Endodermal cell (in vitro differentiated cells): ENCODE measurements around the gene CYB5B. TPM values are rescaled to one million over a fixed set of nuclear protein-coding genes. Genes with fewer than 3 reads are reported as not detected.

Experiments used
- DNase-seq: peaks from one replicate; pipeline ENCODE4 v3.0.0-alpha.2; 2017
- H3K27ac ChIP-seq: 2 replicates; pipeline ENCODE4 v1.5.1; 2013; ENCODE audit warnings: mild to moderate bottlenecking, low read depth, low read length, moderate library complexity
- H3K27me3 ChIP-seq: 2 replicates; pipeline ENCODE4 v1.6.1; 2013; ENCODE audit warnings: mild to moderate bottlenecking, low read length, moderate library complexity; ENCODE audit not compliant: insufficient read depth, control insufficient read depth, poor library complexity, severe bottlenecking
- H3K36me3 ChIP-seq: 2 replicates; pipeline ENCODE4 v1.7.0; 2013; ENCODE audit warnings: mild to moderate bottlenecking, low read length, moderate library complexity; ENCODE audit not compliant: control insufficient read depth, insufficient read depth
- H3K4me1 ChIP-seq: one replicate; pipeline ENCODE4 v1.7.0; 2013; ENCODE audit warnings: low read length; ENCODE audit not compliant: control insufficient read depth, insufficient read depth
- H3K4me3 ChIP-seq: 2 replicates; pipeline ENCODE4 v1.5.1; 2013; ENCODE audit warnings: mild to moderate bottlenecking, low read length, moderate library complexity
- H3K9ac ChIP-seq: 2 replicates; pipeline ENCODE4 v1.6.1; 2013; ENCODE audit warnings: mild to moderate bottlenecking, low read length, moderate library complexity; ENCODE audit not compliant: poor library complexity, severe bottlenecking; ENCODE audit errors: extremely low read depth
- H3K9me3 ChIP-seq: 2 replicates; pipeline ENCODE4 v1.6.1; 2013; ENCODE audit warnings: mild to moderate bottlenecking, low read length, moderate library complexity; ENCODE audit not compliant: control insufficient read depth
- H3K27ac Mint-ChIP-seq: 2 replicates; pipeline ENCODE4 v1.8.0; 2020; ENCODE audit warnings: mixed read lengths
- H3K27me3 Mint-ChIP-seq: 2 replicates; pipeline ENCODE4 v1.8.0; 2021; ENCODE audit warnings: mild to moderate bottlenecking, mixed read lengths; ENCODE audit not compliant: insufficient read depth
- H3K36me3 Mint-ChIP-seq: 2 replicates; pipeline ENCODE4 v1.8.0; 2020; ENCODE audit warnings: low read depth, mixed read lengths
- H3K4me1 Mint-ChIP-seq: 2 replicates; pipeline ENCODE4 v1.8.0; 2020; ENCODE audit warnings: mixed read lengths
- H3K4me3 Mint-ChIP-seq: 2 replicates; pipeline ENCODE4 v1.8.0; 2020; ENCODE audit warnings: mild to moderate bottlenecking, moderate library complexity, mixed read lengths
- H3K9me3 Mint-ChIP-seq: 2 replicates; pipeline ENCODE4 v1.8.0; 2020; ENCODE audit warnings: mild to moderate bottlenecking, mixed read lengths
- CTCF ChIP-seq: fragments of 200-600 bp; sonication (generic); conservative IDR thresholded peaks from 2 replicates; pipeline ENCODE4 v1.5.0; 2021; ENCODE audit warnings: antibody characterized with exemption, mild to moderate bottlenecking
- WGBS, 2 experiments: methylation state at CpG; one replicate each; pipeline versions ENCODE4 v1.1.5 to v1.1.7; 2013; ENCODE audit warnings: missing lambda C conversion rate in 2 of 2, mixed read lengths in 1 of 2; ENCODE audit not compliant: insufficient coverage in 1 of 2, insufficient read length in 1 of 2; 5-methylcytosine and 5-hydroxymethylcytosine counted together
- total RNA-seq, 2 donors: library from RNA; stranded (reverse); fragmentation: NEBNext Ultra II Directional in 1 of 2; extraction: Animal tissue kit (Norgen Biotek cat#: 25700) in 1 of 2; gene quantifications; 2 replicates in 1 of 2; 3 replicates in 1 of 2; pipeline ENCODE4 v1.2.1, GENCODE V29; 2021

Gene CYB5B
- total RNA-seq, 2 donors from 2014 or later, result 123 to 131 TPM

- H3K36me3 ChIP-seq, result peaks cover 67% of the 10 kb centered on the region
- H3K27ac ChIP-seq, result no peak overlapping the region
Measured at GRCh38 chr16:69382421-69382820, 42.0 kb upstream of the CYB5B start.

GRCh38 chr16:69384974-69385373 lies 39.4 kb upstream of the CYB5B start:
- no peak for DNase-seq
- H3K27me3 Mint-ChIP-seq, result no peaks in the 10 kb centered on the region
- Histone ChIP-seq H3K27ac (peak overlapping the region; percentile 2), H3K36me3 (peaks cover 43% of the 10 kb centered on the region), H3K4me1 (no peaks in the 10 kb centered on the region), H3K9ac (peak overlapping the region; percentile 56), H3K27me3 (no peaks in the 10 kb centered on the region), H3K9me3 (no peaks in the 10 kb centered on the region), H3K4me3 (peak overlapping the region; percentile 82)
- peaks cover 35% of the 10 kb centered on the region for H3K36me3 Mint-ChIP-seq
- no peak for TF ChIP-seq CTCF
- 20 to 26% methylated on average over 4 to 6 of the region's 6 CpGs for WGBS, 2 experiments
- peaks cover 7% of the 10 kb centered on the region for H3K4me1 Mint-ChIP-seq
- H3K27ac Mint-ChIP-seq, result peak overlapping the region; percentile 91
- peak overlapping the region; percentile 74 for H3K4me3 Mint-ChIP-seq
- no peaks in the 10 kb centered on the region for H3K9me3 Mint-ChIP-seq

More at GRCh38 chr16:69382421-69382820, 42.0 kb upstream of the CYB5B start:
- Mint-ChIP-seq H3K4me1 (peaks cover 7% of the 10 kb centered on the region), H3K27me3 (no peaks in the 10 kb centered on the region), H3K9me3 (no peaks in the 10 kb centered on the region), H3K4me3 (no peak overlapping the region), H3K27ac (no peak overlapping the region), H3K36me3 (peaks cover 58% of the 10 kb centered on the region)
- Histone ChIP-seq H3K9ac (no peak overlapping the region), H3K4me3 (no peak overlapping the region), H3K9me3 (no peaks in the 10 kb centered on the region), H3K27me3 (no peaks in the 10 kb centered on the region), H3K4me1 (no peaks in the 10 kb centered on the region)
- WGBS, 2 experiments, result 100% methylated on average over 2 of the region's 2 CpGs
- DNase-seq, result peak; percentile 6
- no peak for TF ChIP-seq CTCF

- no peaks in the 10 kb centered on the region for H3K9me3 ChIP-seq
- peaks cover 24% of the 10 kb centered on the region for H3K36me3 Mint-ChIP-seq
Measured at GRCh38 chr16:69386596-69386995, 37.8 kb upstream of the CYB5B start.

More at GRCh38 chr16:69386596-69386995, 37.8 kb upstream of the CYB5B start:
- Mint-ChIP-seq H3K9me3 (no peaks in the 10 kb centered on the region), H3K27me3 (no peaks in the 10 kb centered on the region), H3K4me3 (peak overlapping the region; percentile 74), H3K4me1 (peaks cover 7% of the 10 kb centered on the region), H3K27ac (no peak overlapping the region)
- no peak for TF ChIP-seq CTCF
- Histone ChIP-seq H3K36me3 (peaks cover 29% of the 10 kb centered on the region), H3K27me3 (no peaks in the 10 kb centered on the region), H3K9ac (no peak overlapping the region), H3K27ac (no peak overlapping the region), H3K4me1 (no peaks in the 10 kb centered on the region), H3K4me3 (no peak overlapping the region)
- DNase-seq, result peak; percentile 20
- WGBS, 2 experiments, result 100% methylated on average over 1 of the region's 1 CpG; no CpG with 5 or more reads in 1 of the 2 experiments
